Measurements from ENCODE around the gene TMEM168. TPM values are rescaled to one million over a fixed set of nuclear protein-coding genes. Genes with fewer than 3 reads are reported as not detected.
"Not testable (repeated sequence)": the region's sequence is repeated elsewhere in the genome, so short reads cannot be mapped to it uniquely, and the experiment has no call there.

The TMEM168 gene
- total RNA-seq, 1 donor from 2014 or later, result 29.4 TPM

DNA sequence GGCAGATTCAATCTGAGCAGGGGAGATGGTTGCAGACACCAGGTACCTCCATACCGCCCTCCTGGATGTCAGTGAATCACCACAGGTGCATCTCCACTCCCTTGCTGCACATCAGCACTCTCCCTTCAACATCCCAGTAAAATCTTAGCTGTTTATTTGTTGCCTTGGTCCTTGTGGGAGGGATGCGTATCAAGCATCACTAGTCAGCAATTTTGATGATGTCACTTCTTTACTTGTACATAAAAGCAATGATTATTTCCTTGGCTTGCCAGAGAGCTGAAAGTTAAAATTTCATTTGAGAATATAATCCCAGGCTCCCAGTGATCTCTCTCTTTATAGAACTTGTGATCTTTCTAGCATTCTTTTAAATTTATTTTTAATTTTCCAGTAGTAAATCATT is 49.5 kb downstream of the TMEM168 start:
- no peaks in the 10 kb centered on the region for H3K27me3 ChIP-seq
- no peak for DNase-seq (ENCODE audit: low spot score)
- no peak for TF ChIP-seq EZH2 (IDR thresholded peaks at IDR 0.05)
- TF ChIP-seq, protein P1, sequence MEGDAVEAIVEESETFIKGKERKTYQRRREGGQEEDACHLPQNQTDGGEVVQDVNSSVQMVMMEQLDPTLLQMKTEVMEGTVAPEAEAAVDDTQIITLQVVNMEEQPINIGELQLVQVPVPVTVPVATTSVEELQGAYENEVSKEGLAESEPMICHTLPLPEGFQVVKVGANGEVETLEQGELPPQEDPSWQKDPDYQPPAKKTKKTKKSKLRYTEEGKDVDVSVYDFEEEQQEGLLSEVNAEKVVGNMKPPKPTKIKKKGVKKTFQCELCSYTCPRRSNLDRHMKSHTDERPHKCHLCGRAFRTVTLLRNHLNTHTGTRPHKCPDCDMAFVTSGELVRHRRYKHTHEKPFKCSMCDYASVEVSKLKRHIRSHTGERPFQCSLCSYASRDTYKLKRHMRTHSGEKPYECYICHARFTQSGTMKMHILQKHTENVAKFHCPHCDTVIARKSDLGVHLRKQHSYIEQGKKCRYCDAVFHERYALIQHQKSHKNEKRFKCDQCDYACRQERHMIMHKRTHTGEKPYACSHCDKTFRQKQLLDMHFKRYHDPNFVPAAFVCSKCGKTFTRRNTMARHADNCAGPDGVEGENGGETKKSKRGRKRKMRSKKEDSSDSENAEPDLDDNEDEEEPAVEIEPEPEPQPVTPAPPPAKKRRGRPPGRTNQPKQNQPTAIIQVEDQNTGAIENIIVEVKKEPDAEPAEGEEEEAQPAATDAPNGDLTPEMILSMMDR (IDR thresholded peaks at IDR 0.05), result no peak
- TF ChIP-seq EZH2phosphoT487 (IDR thresholded peaks at IDR 0.05), result no peak
- no peak overlapping the region for H3K9ac ChIP-seq
- no peak overlapping the region for H2AFZ ChIP-seq (replicated peaks)
- no peaks in the 10 kb centered on the region for H3F3A ChIP-seq (ENCODE audit: low read depth)
- Mint-ChIP-seq H3K27me3 (ENCODE audit: insufficient read depth, low read depth) (no peaks in the 10 kb centered on the region), H3K36me3 (no peaks in the 10 kb centered on the region), H3K27ac (no peak overlapping the region), H3K9me3 (peaks cover 13% of the 10 kb centered on the region), H3K4me1 (no peaks in the 10 kb centered on the region), H3K4me3 (no peak overlapping the region)
- no peaks in the 10 kb centered on the region for H4K20me1 ChIP-seq (ENCODE audit: low read depth)
- no peak overlapping the region for H3K4me3 ChIP-seq
- H3K27ac ChIP-seq, result no peak overlapping the region
- no peak overlapping the region for H3K4me2 ChIP-seq
- H3K79me2 ChIP-seq (ENCODE audit: low read depth), result no peaks in the 10 kb centered on the region
- H3K4me1 ChIP-seq, result no peaks in the 10 kb centered on the region
- H3K36me3 ChIP-seq, result no peaks in the 10 kb centered on the region
- H3K9me3 ChIP-seq (ENCODE audit: low read depth), result no peaks in the 10 kb centered on the region

DNA sequence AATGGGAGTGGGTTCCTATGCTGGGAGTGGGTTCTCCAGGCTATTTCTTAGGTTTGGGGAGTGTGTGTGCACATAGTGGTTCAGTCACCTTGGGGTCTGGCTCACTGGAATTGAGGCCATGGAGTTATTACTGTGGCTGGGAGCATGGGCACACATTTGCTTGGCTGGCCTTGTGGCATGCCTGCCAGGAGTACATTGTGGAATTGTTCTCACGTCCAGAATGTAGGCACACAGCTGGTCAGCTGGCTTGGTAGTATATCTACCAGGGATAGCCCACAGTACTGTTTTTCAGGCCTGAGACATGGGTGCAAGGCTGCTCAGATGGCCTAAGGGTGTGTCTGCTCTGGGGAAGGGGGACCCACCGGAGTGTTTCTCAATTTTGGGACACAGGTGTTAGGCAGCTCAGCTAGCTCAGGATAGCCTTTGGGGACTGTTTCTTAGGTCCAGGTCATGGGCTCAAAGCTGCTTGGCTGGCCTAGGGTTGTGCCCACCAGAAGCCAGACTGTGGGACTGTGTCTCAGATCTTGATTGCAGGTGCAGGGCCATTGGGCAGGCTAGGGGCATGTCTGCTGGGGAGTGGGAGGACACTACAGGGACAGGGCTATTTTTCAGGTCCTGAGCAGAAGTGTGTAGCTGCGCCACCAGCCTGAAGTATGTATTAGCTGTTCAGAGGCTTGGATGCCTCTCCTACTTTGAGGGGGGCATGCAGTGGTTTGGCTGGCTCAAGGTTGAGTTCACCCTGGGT is 50.6 kb downstream of the TMEM168 start:
- Mint-ChIP-seq H3K4me1 (no peaks in the 10 kb centered on the region), H3K9me3 (peaks cover 18% of the 10 kb centered on the region), H3K27me3 (ENCODE audit: insufficient read depth, low read depth) (no peaks in the 10 kb centered on the region), H3K36me3 (no peaks in the 10 kb centered on the region), H3K4me3 (no peak overlapping the region), H3K27ac (no peak overlapping the region)
- Histone ChIP-seq H3K9me3 (ENCODE audit: low read depth) (peaks cover 2% of the 10 kb centered on the region), H3K4me1 (no peaks in the 10 kb centered on the region), H3K79me2 (ENCODE audit: low read depth) (no peaks in the 10 kb centered on the region), H3K4me2 (no peak overlapping the region), H4K20me1 (ENCODE audit: low read depth) (no peaks in the 10 kb centered on the region), H2AFZ (replicated peaks) (no peak overlapping the region), H3K36me3 (no peaks in the 10 kb centered on the region), H3F3A (ENCODE audit: low read depth) (no peaks in the 10 kb centered on the region), H3K9ac (no peak overlapping the region), H3K4me3 (no peak overlapping the region), H3K27ac (no peak overlapping the region), H3K27me3 (no peaks in the 10 kb centered on the region)
- TF ChIP-seq, protein P1 (IDR thresholded peaks at IDR 0.05), result no peak
- DNase-seq (ENCODE audit: low spot score), result no peak

DNA sequence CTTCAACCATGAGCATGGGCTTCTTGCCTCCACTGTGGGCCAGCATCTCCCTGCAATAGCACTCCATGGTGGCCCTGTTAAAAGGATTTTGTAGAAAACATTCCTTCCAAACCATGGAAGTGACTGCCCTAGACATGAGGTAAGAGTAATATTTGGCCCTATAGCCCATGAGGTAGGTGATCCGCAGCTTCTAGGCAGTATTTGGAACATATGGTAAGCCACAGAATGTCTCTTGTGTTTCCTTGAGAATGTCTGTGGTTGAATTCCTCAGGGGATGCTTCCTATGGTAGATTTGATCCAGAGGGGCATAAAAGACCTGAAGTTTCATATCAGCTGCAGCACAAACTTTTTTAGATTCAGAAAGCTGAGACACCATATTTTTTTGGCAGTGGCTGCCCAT is 54.9 kb downstream of the TMEM168 start:
- TF ChIP-seq EZH2phosphoT487 (IDR thresholded peaks at IDR 0.05), result no peak
- TF ChIP-seq, protein P1 (IDR thresholded peaks at IDR 0.05), result no peak
- TF ChIP-seq EZH2 (IDR thresholded peaks at IDR 0.05), result no peak
- Histone ChIP-seq H3K4me2 (no peak overlapping the region), H3K79me2 (ENCODE audit: low read depth) (no peaks in the 10 kb centered on the region), H2AFZ (replicated peaks) (no peak overlapping the region), H3K9me3 (ENCODE audit: low read depth) (peaks cover 6% of the 10 kb centered on the region), H3K27me3 (no peaks in the 10 kb centered on the region), H3K27ac (no peak overlapping the region), H3K4me1 (no peaks in the 10 kb centered on the region), H3K36me3 (no peaks in the 10 kb centered on the region), H3K9ac (no peak overlapping the region), H3F3A (ENCODE audit: low read depth) (no peaks in the 10 kb centered on the region), H3K4me3 (no peak overlapping the region), H4K20me1 (ENCODE audit: low read depth) (no peaks in the 10 kb centered on the region)
- H3K9me3 Mint-ChIP-seq, result peaks cover 30% of the 10 kb centered on the region
- no peak for DNase-seq (ENCODE audit: low spot score)
- no peak overlapping the region for H3K4me3 Mint-ChIP-seq
- H3K4me1 Mint-ChIP-seq, result no peaks in the 10 kb centered on the region
- H3K27me3 Mint-ChIP-seq (ENCODE audit: insufficient read depth, low read depth), result no peaks in the 10 kb centered on the region
- no peaks in the 10 kb centered on the region for H3K36me3 Mint-ChIP-seq
- no peak overlapping the region for H3K27ac Mint-ChIP-seq

DNA sequence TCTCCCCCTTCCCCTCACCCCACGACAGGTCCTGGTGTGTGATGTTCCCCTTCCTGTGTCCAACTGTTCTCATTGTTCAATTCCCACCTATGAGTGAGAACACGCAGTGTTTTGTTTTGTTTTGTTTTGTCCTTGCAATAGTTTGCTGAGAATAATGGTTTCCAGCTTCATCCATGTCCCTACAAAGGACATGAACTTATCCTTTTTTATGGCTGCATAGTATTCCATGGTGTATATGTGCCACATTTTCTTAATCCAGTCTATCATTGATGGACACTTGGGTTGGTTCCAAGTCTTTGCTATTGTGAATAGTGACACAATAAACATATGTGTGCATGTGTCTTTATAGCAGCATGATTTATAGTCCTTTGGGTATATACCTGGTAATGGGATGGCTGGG is 58.9 kb downstream of the TMEM168 start:
- H3K27me3 Mint-ChIP-seq (ENCODE audit: insufficient read depth, low read depth); H3K4me3 ChIP-seq; H3K27ac Mint-ChIP-seq; H3K4me2 ChIP-seq; H3K27ac ChIP-seq; H3K4me1 Mint-ChIP-seq; H3K4me3 Mint-ChIP-seq; H3K79me2 ChIP-seq (ENCODE audit: low read depth); H3K9ac ChIP-seq; DNase-seq (ENCODE audit: low spot score); H4K20me1 ChIP-seq (ENCODE audit: low read depth); H3K27me3 ChIP-seq; H3F3A ChIP-seq (ENCODE audit: low read depth); H2AFZ ChIP-seq (replicated peaks); H3K36me3 Mint-ChIP-seq; H3K36me3 ChIP-seq; H3K4me1 ChIP-seq: not testable (repeated sequence)
- peaks cover 11% of the 10 kb centered on the region for H3K9me3 ChIP-seq (ENCODE audit: low read depth)
- peaks cover 22% of the 10 kb centered on the region for H3K9me3 Mint-ChIP-seq
